Smooth muscle cell (in vitro differentiated cells): Measurements from ENCODE around the gene TANGO2. TPM values are rescaled to one million over a fixed set of nuclear protein-coding genes. Genes with fewer than 3 reads are reported as not detected.

ENCODE experiments used
- DNase-seq: peaks from one replicate; lab custom pipeline; 2025; ENCODE audit not compliant: unreplicated experiment; lab: John Stamatoyannopoulos, UW
- H2AFZ ChIP-seq: fragments of 200-600 bp; sonication (generic); 2 replicates; pipeline ENCODE4 v1.6.0; 2016; ENCODE audit warnings: antibody characterized with exemption, low read depth, mild to moderate bottlenecking
- H3F3A ChIP-seq: fragments of 200-600 bp; sonication (generic); 2 replicates; pipeline ENCODE4 v1.6.0; 2017; ENCODE audit warnings: antibody characterized with exemption, low read depth
- H3K27ac ChIP-seq: fragments of 200-600 bp; sonication (generic); 2 replicates; pipeline ENCODE4 v1.5.1; 2016; ENCODE audit warnings: low read depth, mild to moderate bottlenecking
- H3K27me3 ChIP-seq: fragments of 200-600 bp; sonication (generic); 2 replicates; pipeline ENCODE4 v1.6.1; 2016; ENCODE audit warnings: low read depth, mild to moderate bottlenecking
- H3K36me3 ChIP-seq: fragments of 200-600 bp; sonication (generic); 2 replicates; pipeline ENCODE4 v1.5.1; 2016; ENCODE audit warnings: low read depth
- H3K4me1 ChIP-seq: fragments of 200-600 bp; sonication (generic); 2 replicates; pipeline ENCODE4 v1.5.1; 2016; ENCODE audit warnings: low read depth
- H3K4me2 ChIP-seq: fragments of 200-600 bp; sonication (generic); 2 replicates; pipeline ENCODE4 v1.6.0; 2016; ENCODE audit warnings: mild to moderate bottlenecking
- H3K4me3 ChIP-seq: fragments of 200-600 bp; sonication (generic); 2 replicates; pipeline ENCODE4 v1.5.1; 2016; ENCODE audit warnings: mild to moderate bottlenecking
- H3K79me2 ChIP-seq: fragments of 200-600 bp; sonication (generic); 2 replicates; pipeline ENCODE4 v1.6.0; 2016; ENCODE audit warnings: low read depth, mild to moderate bottlenecking
- H3K9ac ChIP-seq: fragments of 200-600 bp; sonication (generic); 2 replicates; pipeline ENCODE4 v1.6.0; 2016; ENCODE audit warnings: low read depth
- H3K9me3 ChIP-seq: fragments of 200-600 bp; sonication (generic); replicated peaks from 2 replicates; pipeline ENCODE4 v1.5.1; 2016; ENCODE audit warnings: low read depth
- H4K20me1 ChIP-seq: fragments of 200-600 bp; sonication (generic); 2 replicates; pipeline ENCODE4 v1.6.0; 2016; ENCODE audit warnings: low read depth
- CTCF ChIP-seq: fragments of 200-600 bp; sonication (generic); IDR thresholded peaks from 2 replicates; pipeline ENCODE4 v1.5.1; 2017; ENCODE audit warnings: borderline replicate concordance, mild to moderate bottlenecking, antibody characterized with exemption; ENCODE audit not compliant: insufficient read depth, poor library complexity, severe bottlenecking
- WGBS: methylation state at CpG from one replicate; pipeline ENCODE4 v1.1.7; 2016; ENCODE audit warnings: low lambda C conversion rate; 5-methylcytosine and 5-hydroxymethylcytosine counted together
- polyA plus RNA-seq: library from polyadenylated mRNA; unstranded; fragments of >200 nt; fragmentation: Nextera tagmentation; extraction: Ambion mirVana; gene quantifications from 2 replicates; pipeline ENCODE4 v1.2.1, GENCODE V29; 2016
- total RNA-seq: library from RNA; depleted of rRNA; stranded (reverse); fragments of >200 nt; gene quantifications from 2 replicates; pipeline ENCODE4 v1.2.3, GENCODE V29; 2014

The TANGO2 gene
- total and polyA plus RNA-seq, 2 experiments from 2014 or later, result 10.8 to 14.7 TPM

GRCh38 chr22:20105456-20106204 is 84.7 kb downstream of the TANGO2 start:
- Histone ChIP-seq H3K27me3 (no peaks in the 10 kb centered on the region), H3K4me3 (no peak overlapping the region), H3K9ac (no peak overlapping the region), H3K4me1 (no peaks in the 10 kb centered on the region), H3K9me3 (no peaks in the 10 kb centered on the region), H3K79me2 (peaks cover 19% of the 10 kb centered on the region), H4K20me1 (peaks cover 54% of the 10 kb centered on the region), H2AFZ (no peak overlapping the region), H3K4me2 (no peak overlapping the region), H3K36me3 (peaks cover 9% of the 10 kb centered on the region), H3K27ac (no peak overlapping the region), H3F3A (no peaks in the 10 kb centered on the region)
- DNase-seq, result no peak
- 99% methylated on average over 7 of the region's 7 CpGs for WGBS
- no peak for TF ChIP-seq CTCF

GRCh38 chr22:20106205-20106848 is 85.4 kb downstream of the TANGO2 start:
- WGBS, result 93% methylated on average over 20 of the region's 20 CpGs
- Histone ChIP-seq H3F3A (no peaks in the 10 kb centered on the region), H3K9ac (no peak overlapping the region), H4K20me1 (peaks cover 57% of the 10 kb centered on the region), H3K4me1 (no peaks in the 10 kb centered on the region), H3K79me2 (peaks cover 19% of the 10 kb centered on the region), H3K4me2 (no peak overlapping the region), H3K36me3 (peaks cover 9% of the 10 kb centered on the region), H3K27ac (no peak overlapping the region), H3K27me3 (no peaks in the 10 kb centered on the region), H2AFZ (no peak overlapping the region), H3K9me3 (no peaks in the 10 kb centered on the region), H3K4me3 (no peak overlapping the region)
- TF ChIP-seq CTCF, result no peak
- DNase-seq, result no peak

GRCh38 chr22:20106849-20107237 is 85.9 kb downstream of the TANGO2 start:
- Histone ChIP-seq H3K4me3 (no peak overlapping the region), H3F3A (no peaks in the 10 kb centered on the region), H3K9me3 (no peaks in the 10 kb centered on the region), H4K20me1 (peaks cover 53% of the 10 kb centered on the region), H3K36me3 (peaks cover 9% of the 10 kb centered on the region), H3K4me1 (no peaks in the 10 kb centered on the region), H2AFZ (no peak overlapping the region), H3K9ac (no peak overlapping the region), H3K4me2 (no peak overlapping the region), H3K27ac (no peak overlapping the region), H3K27me3 (no peaks in the 10 kb centered on the region), H3K79me2 (peaks cover 16% of the 10 kb centered on the region)
- no peak for TF ChIP-seq CTCF
- WGBS, result 97% methylated on average over 10 of the region's 10 CpGs
- no peak for DNase-seq
